Neuron (in vitro differentiated cells): ENCODE measurements around the gene RFPL3.

ENCODE experiments used
- H2AFZ ChIP-seq: one replicate; pipeline ENCODE4 v1.6.1; 2013; ENCODE audit warnings: low read depth, mild to moderate bottlenecking, inconsistent platforms, low read length, moderate library complexity
- H3K27me3 ChIP-seq: one replicate; pipeline ENCODE4 v1.6.1; 2013; ENCODE audit warnings: low read length; ENCODE audit not compliant: insufficient read depth
- H3K36me3 ChIP-seq: one replicate; pipeline ENCODE4 v1.6.1; 2013; ENCODE audit warnings: low read length; ENCODE audit not compliant: insufficient read depth
- H3K4me1 ChIP-seq: one replicate; pipeline ENCODE4 v1.6.1; 2013; ENCODE audit warnings: low read length; ENCODE audit not compliant: insufficient read depth
- H3K4me3 ChIP-seq: 2 replicates; pipeline ENCODE4 v1.5.1; 2013; ENCODE audit warnings: mild to moderate bottlenecking, low read length, moderate library complexity
- H3K9me3 ChIP-seq: one replicate; pipeline ENCODE4 v1.6.1; 2013; ENCODE audit warnings: low read length

Gene RFPL3

DNA sequence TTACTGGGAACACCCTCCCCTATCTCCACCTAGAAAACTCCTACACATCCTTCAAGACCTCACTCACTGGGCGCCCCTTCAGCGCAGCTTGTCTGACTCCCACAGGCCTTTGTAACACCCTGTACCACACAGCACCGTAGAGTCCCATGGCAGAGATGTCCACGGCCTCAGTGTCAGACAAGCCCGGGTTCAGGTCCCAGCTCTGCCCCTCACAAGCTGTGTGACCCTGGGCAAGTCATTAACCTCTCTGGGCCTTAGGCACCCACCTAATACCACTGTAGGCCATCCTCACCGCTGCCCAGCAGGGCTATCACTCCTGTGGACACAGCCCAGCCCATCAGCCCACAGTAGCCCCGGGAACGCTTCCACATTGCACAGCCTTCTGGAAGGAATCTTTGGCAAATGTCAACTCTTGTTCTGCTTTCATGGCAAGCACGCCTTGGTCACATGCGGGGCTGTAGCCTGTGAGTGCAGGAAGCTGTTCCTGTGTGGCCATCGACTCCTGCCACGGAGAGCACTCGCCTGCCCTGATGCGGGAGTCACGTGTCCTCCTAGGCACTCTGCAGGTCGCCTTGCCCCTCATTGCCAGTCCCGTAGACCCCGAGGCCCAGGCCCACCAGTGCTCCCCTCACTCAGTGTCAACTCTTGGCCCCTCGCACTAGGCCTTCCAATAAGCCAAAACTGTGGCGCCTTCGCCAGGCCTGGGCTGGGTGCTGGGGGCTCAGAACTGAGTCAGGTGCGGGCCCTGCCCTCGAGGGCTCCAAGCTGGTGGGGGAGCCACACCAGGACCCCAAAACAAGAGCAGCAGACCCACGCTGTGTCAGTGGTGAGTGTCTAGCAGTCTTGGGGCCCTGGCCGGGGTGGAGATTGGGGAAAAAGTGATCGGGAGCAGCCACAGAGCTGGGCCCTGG lies 32.9 kb upstream of the RFPL3 start:
- H3K9me3 ChIP-seq: no peaks in the 10 kb centered on the region
- H3K4me1 ChIP-seq: peaks cover 11% of the 10 kb centered on the region
- no peaks in the 10 kb centered on the region for H3K36me3 ChIP-seq
- H2AFZ ChIP-seq: no peak overlapping the region
- no peak overlapping the region for H3K4me3 ChIP-seq
- no peaks in the 10 kb centered on the region for H3K27me3 ChIP-seq

DNA sequence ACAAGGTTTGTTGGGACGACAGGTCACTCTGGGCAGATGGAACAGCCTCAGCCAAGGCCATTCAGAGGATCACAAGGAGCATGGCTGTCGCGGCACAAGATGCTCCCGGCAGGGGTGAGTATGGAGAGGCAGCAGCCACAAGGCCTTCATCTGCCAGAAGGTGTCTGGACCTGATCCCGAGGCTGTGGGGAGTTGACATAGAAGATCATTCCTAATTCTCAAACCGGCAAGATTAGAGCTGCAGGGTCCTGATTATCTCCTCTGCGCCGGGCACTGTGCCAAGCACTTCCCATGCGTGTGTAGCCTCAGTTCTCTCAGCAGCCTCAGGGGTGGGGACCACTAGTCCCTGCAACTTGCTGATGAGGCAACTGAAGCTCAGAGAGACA lies 32.3 kb upstream of the RFPL3 start:
- Histone ChIP-seq H3K9me3 (no peaks in the 10 kb centered on the region), H3K36me3 (no peaks in the 10 kb centered on the region), H3K27me3 (no peaks in the 10 kb centered on the region), H2AFZ (no peak overlapping the region), H3K4me3 (no peak overlapping the region), H3K4me1 (peaks cover 4% of the 10 kb centered on the region)

DNA sequence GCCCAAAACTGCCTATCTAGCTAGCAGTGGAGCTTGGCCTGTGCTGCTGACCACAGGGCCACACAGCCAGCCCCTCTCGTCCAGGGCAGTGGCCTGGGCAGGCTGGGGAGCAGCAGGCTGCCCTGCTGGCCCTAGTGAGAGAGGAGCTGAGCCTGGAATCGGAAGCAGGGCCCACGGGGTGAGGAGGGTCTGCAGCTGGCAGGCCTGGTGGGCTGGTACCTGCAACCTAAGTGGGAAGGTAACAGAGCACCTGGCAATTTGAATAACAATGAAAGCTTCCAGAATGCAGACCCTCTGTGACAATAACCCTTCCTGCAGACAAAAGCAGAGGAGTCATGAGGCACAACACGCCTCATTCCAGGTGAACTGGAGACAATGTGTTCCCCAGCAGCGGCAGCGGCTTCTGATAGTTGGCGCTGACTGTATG lies 31.8 kb upstream of the RFPL3 start:
- H3K4me3 ChIP-seq: no peak overlapping the region
- no peaks in the 10 kb centered on the region for H3K36me3 ChIP-seq
- H3K9me3 ChIP-seq: no peaks in the 10 kb centered on the region
- H3K4me1 ChIP-seq: no peaks in the 10 kb centered on the region
- no peaks in the 10 kb centered on the region for H3K27me3 ChIP-seq
- no peak overlapping the region for H2AFZ ChIP-seq

DNA sequence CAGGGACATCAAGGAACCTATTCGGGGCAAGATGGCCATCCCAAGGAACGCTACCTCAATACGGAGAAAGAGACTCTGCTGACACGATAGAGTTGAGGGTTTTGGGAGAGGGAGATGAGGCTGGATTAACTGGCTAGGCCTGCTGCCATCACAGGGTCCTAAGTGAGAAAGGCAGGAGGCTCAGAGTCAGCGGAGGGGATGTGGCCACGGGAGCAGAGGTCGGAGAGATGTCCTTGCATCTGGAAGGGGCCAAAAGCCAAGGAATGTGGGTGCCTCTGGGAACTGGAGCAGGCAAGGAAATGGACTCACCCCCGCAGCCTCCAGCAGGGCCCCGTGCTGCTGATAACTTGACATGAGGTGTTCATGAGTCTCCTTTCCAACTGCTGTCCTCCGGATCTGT lies 31.0 kb upstream of the RFPL3 start:
- Histone ChIP-seq H3K9me3 (no peaks in the 10 kb centered on the region), H3K4me1 (no peaks in the 10 kb centered on the region), H2AFZ (no peak overlapping the region), H3K36me3 (no peaks in the 10 kb centered on the region), H3K4me3 (no peak overlapping the region), H3K27me3 (no peaks in the 10 kb centered on the region)

DNA sequence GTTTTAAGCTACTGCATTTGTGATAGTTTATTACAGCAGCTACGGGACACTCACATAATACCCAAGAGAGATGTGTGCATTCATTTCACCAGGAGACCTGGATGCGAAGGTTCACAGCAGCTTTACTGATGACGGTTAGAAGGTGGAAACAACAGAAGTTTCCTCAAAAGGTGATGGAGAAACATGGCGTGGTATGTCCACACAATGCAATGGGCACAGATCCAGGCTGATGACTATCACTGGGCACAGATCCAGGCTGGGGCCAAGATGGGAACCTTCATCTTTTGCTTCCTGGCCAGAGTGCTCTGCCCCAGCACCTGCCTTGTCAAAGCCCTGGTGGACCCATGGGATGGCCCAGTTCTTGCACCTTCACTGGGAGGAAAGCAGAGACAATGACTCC lies 30.6 kb upstream of the RFPL3 start:
- H3K4me3 ChIP-seq: no peak overlapping the region
- no peaks in the 10 kb centered on the region for H3K4me1 ChIP-seq
- no peak overlapping the region for H2AFZ ChIP-seq
- H3K27me3 ChIP-seq: no peaks in the 10 kb centered on the region
- H3K9me3 ChIP-seq: no peaks in the 10 kb centered on the region
- no peaks in the 10 kb centered on the region for H3K36me3 ChIP-seq

DNA sequence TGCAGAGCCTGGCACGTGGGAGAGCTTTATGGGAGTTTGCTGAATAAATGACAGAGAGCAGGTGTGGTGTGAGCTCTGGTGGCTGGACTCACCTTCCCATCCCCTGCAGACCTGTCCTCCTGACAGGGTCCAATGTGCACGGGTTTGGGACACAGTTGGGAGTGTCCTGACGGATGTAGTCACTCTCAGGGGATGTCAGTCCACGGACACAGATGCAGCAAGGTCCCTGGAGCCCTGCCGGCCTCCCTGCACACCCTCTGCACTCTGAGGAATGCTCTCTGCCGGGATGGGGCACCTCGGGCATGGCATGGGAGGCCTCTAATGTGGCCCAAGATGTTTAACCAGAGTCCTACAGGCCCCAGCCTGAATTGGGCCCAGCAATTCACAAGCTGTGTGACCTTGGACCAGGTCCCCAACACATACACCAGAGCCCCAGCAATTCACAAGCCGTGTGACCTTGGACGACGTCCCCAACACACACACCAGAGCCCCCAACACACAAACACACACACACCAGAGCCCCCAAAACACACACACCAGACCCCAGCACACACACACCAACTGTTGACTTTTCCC lies 30.0 kb upstream of the RFPL3 start:
- peaks cover under 1% of the 10 kb centered on the region for H3K4me1 ChIP-seq
- H3K27me3 ChIP-seq: no peaks in the 10 kb centered on the region
- no peak overlapping the region for H2AFZ ChIP-seq
- H3K9me3 ChIP-seq: no peaks in the 10 kb centered on the region
- H3K36me3 ChIP-seq: no peaks in the 10 kb centered on the region
- H3K4me3 ChIP-seq: no peak overlapping the region

DNA sequence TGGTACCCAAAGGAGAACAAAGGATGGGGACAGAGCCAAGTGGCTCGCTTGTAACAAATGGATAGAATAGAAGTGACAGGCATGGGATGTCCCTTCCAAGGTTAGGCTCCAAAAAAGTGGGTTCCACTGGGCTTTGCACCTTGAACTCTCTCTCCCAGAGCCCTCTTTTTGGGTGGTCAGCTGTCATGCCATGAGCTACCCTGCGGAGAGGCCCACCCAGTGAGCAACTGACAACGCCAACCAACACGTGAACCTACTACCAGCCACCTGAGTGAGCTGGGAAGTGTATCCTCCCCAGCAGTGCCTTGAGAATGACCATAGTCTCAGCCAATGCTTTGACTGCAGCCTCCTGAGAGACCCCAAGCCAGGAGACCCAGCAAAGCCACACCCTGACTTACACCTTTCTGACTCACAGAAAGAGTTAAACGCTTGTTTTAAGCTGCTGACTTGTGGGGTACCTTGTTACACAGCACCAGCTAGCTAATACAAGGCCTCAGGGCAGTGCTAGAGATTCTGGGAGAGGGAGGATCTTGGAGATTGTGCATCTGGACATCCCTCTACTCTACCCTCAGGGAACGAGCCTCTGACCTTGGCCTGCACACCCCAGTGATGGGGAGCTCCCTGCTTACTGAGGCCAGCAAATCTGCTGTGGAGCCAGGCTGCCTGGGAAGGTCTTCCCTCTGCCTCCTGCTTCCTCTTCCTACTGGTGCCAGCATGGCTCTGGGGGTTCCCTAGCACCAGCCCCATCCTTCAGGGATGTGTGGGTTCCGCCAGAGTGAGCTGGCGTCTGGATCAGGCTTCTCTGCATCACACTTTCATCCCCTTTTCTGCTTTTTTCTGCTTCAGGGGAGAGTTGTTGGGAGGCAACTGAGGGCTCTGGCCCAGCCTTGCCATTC lies 29.1 kb upstream of the RFPL3 start:
- no peaks in the 10 kb centered on the region for H3K27me3 ChIP-seq
- peaks cover 3% of the 10 kb centered on the region for H3K4me1 ChIP-seq
- H2AFZ ChIP-seq: no peak overlapping the region
- H3K36me3 ChIP-seq: no peaks in the 10 kb centered on the region
- H3K4me3 ChIP-seq: no peak overlapping the region
- H3K9me3 ChIP-seq: no peaks in the 10 kb centered on the region

DNA sequence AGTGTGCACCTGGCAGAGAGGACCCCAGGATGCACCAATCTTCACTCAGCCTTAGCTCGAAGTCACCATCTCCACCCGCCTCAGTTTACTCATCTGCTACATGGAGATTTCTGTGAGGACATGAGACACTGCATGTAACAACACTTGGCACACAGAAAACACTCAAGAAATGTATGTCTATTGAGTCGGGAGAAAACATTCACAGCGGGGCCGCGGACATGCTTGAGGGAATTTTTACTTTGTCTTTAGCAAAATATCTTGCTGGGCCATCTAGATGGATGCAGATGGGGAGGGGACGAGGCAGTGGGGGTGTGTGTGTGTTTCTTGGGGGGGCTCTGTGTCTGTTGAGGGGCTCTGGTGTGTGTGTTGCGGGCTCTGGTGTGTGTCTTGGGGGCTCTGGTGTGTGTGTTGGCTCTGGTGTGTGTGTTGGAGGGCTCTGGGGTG lies 28.4 kb upstream of the RFPL3 start:
- H3K4me1 ChIP-seq: peaks cover 3% of the 10 kb centered on the region
- H3K9me3 ChIP-seq: no peaks in the 10 kb centered on the region
- no peak overlapping the region for H3K4me3 ChIP-seq
- H3K36me3 ChIP-seq: no peaks in the 10 kb centered on the region
- H3K27me3 ChIP-seq: no peaks in the 10 kb centered on the region
- no peak overlapping the region for H2AFZ ChIP-seq

DNA sequence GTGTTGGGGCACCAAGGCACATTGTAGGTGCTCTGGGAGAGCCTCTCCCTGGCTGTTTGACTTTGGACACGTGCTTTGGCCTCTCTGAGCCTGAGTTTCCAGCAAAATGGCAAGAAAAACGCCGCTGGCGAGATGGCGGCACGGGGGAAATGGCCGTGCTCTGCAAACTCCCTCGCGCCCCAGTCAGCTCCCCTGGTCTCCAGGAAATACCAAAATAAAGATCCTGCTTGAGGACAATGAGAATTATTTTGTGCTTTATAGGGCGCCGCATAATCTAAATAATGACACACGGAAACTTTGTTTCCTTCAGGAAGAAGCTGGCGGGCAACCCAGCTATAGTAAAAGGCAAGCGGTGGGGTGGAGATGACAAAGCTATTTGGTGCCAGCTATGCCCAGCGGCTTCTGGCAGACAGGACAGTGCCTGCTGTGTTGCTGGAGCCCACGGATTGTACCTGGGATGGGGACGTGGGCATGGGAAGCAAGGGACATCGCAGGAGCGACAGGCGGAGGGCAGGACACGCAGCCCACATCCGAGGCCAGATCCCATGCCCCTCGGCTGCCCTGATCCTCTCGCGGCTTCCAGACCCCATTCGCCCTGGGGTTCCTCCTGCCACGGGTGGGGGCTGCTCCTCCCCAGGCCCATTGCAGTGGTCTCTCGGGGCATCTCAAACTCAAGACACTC lies 26.3 kb upstream of the RFPL3 start:
- peaks cover 10% of the 10 kb centered on the region for H3K4me1 ChIP-seq
- H3K9me3 ChIP-seq: no peaks in the 10 kb centered on the region
- H3K36me3 ChIP-seq: no peaks in the 10 kb centered on the region
- H3K4me3 ChIP-seq: no peak overlapping the region
- no peaks in the 10 kb centered on the region for H3K27me3 ChIP-seq
- H2AFZ ChIP-seq: no peak overlapping the region

DNA sequence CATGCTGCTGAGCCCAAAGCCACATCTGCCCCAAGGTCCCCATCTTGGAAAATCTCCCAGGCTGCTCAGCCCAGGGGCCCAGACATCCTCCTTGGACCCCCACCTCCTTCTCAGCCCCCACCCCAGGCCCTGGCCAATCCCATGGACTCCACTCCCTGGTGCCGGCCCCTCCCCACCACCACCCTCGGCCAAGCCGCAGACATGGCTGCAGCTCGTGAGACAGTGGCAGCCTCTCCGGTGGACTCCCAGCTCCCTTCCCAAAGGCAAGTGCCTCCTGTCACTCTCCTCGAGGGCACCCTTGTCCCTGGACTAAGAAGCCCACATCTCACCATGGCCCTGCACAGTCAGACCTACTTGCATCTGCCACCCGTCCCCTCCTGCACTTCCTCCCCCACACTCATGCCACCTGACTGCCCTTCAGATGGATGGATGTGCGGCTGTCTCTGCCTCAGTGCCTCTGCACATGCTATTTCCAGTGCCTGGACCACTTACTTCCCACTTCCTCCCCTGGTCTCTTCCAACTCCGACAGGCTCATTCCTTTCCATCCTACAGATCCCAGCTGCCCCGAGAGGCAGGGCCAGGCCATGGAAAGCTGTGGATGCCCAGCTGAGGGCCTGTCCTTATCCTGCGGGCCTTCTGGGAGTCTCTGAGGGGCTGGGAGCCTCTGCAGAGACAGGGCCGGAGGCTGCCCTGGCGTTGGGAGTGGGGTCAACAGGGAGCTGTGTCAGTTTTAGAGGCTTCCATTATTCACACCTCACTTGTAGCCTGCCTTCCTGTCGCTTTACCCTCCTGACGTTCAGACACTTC lies 25.5 kb upstream of the RFPL3 start:
- H2AFZ ChIP-seq: no peak overlapping the region
- H3K4me3 ChIP-seq: no peak overlapping the region
- H3K27me3 ChIP-seq: no peaks in the 10 kb centered on the region
- peaks cover 18% of the 10 kb centered on the region for H3K4me1 ChIP-seq
- no peaks in the 10 kb centered on the region for H3K9me3 ChIP-seq
- no peaks in the 10 kb centered on the region for H3K36me3 ChIP-seq

DNA sequence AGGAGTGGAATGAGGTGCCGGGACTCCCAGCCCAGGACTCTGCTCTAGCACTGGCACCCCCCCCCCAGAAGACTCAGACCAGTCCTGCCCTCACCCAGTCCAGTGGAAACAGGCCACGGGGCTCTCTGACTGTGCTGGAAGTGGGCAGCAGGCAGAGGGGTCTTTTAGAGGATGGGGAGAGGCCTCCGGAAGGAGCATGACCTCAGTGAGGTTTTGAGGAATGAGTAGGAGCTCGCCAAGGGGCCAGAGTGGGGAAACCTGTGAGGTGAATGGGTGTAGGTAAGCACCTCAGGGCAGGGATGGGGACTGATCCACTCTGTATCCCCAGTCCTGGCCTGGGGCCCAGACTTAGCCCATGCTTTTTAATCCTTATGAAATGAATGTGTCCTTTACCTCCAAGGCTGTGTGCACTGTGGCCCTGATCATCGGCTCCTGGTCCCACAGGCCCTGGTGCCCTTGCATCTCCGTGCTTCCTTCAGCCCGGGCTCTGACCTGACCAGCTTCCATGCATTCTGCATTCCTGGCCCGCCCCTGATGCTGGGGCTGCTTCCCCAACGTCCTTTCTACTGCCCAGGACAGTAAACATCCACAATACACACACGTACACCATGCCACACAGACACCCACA lies 24.4 kb upstream of the RFPL3 start:
- H3K4me3 ChIP-seq: no peak overlapping the region
- H3K27me3 ChIP-seq: no peaks in the 10 kb centered on the region
- H3K36me3 ChIP-seq: no peaks in the 10 kb centered on the region
- H3K4me1 ChIP-seq: peaks cover 23% of the 10 kb centered on the region
- H3K9me3 ChIP-seq: no peaks in the 10 kb centered on the region
- no peak overlapping the region for H2AFZ ChIP-seq
